HS-27A (cell line): ENCODE measurements around the gene TLX3.
"Not testable (repeated sequence)": the region's sequence is repeated elsewhere in the genome, so short reads cannot be mapped to it uniquely, and the experiment has no call there.

ENCODE experiments used
- DNase-seq: peaks from one replicate; pipeline ENCODE4 v3.0.0-alpha.2; 2012; ENCODE audit warnings: low read depth, missing footprints

TLX3 gene

GRCh38 chr5:171323806-171324632, 15.0 kb downstream of the TLX3 start:
- DNase-seq = no peak

GRCh38 chr5:171330021-171330420, 21.0 kb downstream of the TLX3 start:
- no peak for DNase-seq

GRCh38 chr5:171335616-171336015, 26.6 kb downstream of the TLX3 start:
- DNase-seq = no peak

GRCh38 chr5:171336521-171337209, 27.6 kb downstream of the TLX3 start:
- no peak for DNase-seq

- no peak for DNase-seq
These were observed 28.1 kb downstream of the TLX3 start for GRCh38 chr5:171337210-171337569.

- DNase-seq = no peak
These were observed 31.0 kb downstream of the TLX3 start for GRCh38 chr5:171340042-171340441.

- DNase-seq = no peak
These were observed 31.4 kb downstream of the TLX3 start for GRCh38 chr5:171340491-171340890.

GRCh38 chr5:171342362-171343111, 33.5 kb downstream of the TLX3 start:
- DNase-seq = no peak

- no peak for DNase-seq
These were observed 36.0 kb downstream of the TLX3 start for GRCh38 chr5:171344936-171345608.

GRCh38 chr5:171351536-171352073, 42.6 kb downstream of the TLX3 start:
- DNase-seq = no peak

GRCh38 chr5:171355302-171355724, 46.3 kb downstream of the TLX3 start:
- no peak for DNase-seq

- DNase-seq = no peak
These were observed 48.8 kb downstream of the TLX3 start for GRCh38 chr5:171357843-171358242.

GRCh38 chr5:171361151-171361550, 52.1 kb downstream of the TLX3 start:
- DNase-seq = not testable (repeated sequence)
